Hepatocyte (in vitro differentiated cells): ENCODE results near the gene HERC4. TPM values are rescaled to one million over a fixed set of nuclear protein-coding genes. Genes with fewer than 3 reads are reported as not detected.

Source experiments
- DNase-seq: peaks from one replicate; pipeline ENCODE4 v3.0.0-alpha.2; 2016; ENCODE audit warnings: low spot score
- H2AFZ ChIP-seq: fragments of 200-600 bp; sonication (generic); 2 replicates; pipeline ENCODE4 v1.6.0; 2016; ENCODE audit warnings: antibody characterized with exemption, mild to moderate bottlenecking
- H3K27ac ChIP-seq: fragments of 200-600 bp; sonication (generic); 2 replicates; pipeline ENCODE4 v1.5.1; 2016; ENCODE audit warnings: mild to moderate bottlenecking
- H3K27me3 ChIP-seq: fragments of 200-600 bp; sonication (generic); 2 replicates; pipeline ENCODE4 v1.6.1; 2016
- H3K36me3 ChIP-seq: fragments of 200-600 bp; sonication (generic); replicated peaks from 2 replicates; pipeline ENCODE4 v1.5.1; 2016; ENCODE audit warnings: low read depth; ENCODE audit not compliant: insufficient read depth
- H3K4me1 ChIP-seq: fragments of 200-600 bp; sonication (generic); 2 replicates; pipeline ENCODE4 v1.5.1; 2016; ENCODE audit warnings: mild to moderate bottlenecking, moderate library complexity; ENCODE audit not compliant: insufficient read depth
- H3K4me2 ChIP-seq: fragments of 200-600 bp; sonication (generic); 2 replicates; pipeline ENCODE4 v1.6.0; 2016
- H3K4me3 ChIP-seq: fragments of 200-600 bp; sonication (generic); 2 replicates; pipeline ENCODE4 v1.5.1; 2016; ENCODE audit warnings: mild to moderate bottlenecking
- H3K79me2 ChIP-seq: fragments of 200-600 bp; sonication (generic); 2 replicates; pipeline ENCODE4 v1.6.0; 2017; ENCODE audit warnings: mild to moderate bottlenecking
- H3K9me2 ChIP-seq: fragments of 200-600 bp; sonication (generic); replicated peaks from 2 replicates; pipeline ENCODE4 v1.6.0; 2017; ENCODE audit warnings: mild to moderate bottlenecking; ENCODE audit not compliant: insufficient read depth
- H3K9me3 ChIP-seq: fragments of 200-600 bp; sonication (generic); 2 replicates; pipeline ENCODE4 v1.5.1; 2016; ENCODE audit warnings: low read depth, mild to moderate bottlenecking
- H4K20me1 ChIP-seq: fragments of 200-600 bp; sonication (generic); 2 replicates; pipeline ENCODE4 v1.6.0; 2016; ENCODE audit warnings: mild to moderate bottlenecking; ENCODE audit not compliant: insufficient read depth, poor library complexity, severe bottlenecking
- CTCF ChIP-seq: fragments of 200-600 bp; sonication (generic); IDR thresholded peaks from 2 replicates; pipeline ENCODE4 v1.5.1; 2016; ENCODE audit warnings: antibody characterized with exemption, mild to moderate bottlenecking; ENCODE audit not compliant: poor library complexity
- EZH2 ChIP-seq: fragments of 200-600 bp; sonication (generic); IDR thresholded peaks from 2 replicates; pipeline ENCODE4 v1.6.1; 2016; ENCODE audit warnings: antibody characterized with exemption, mild to moderate bottlenecking, borderline replicate concordance
- EZH2phosphoT487 ChIP-seq: fragments of 200-600 bp; sonication (generic); IDR thresholded peaks from one replicate; pipeline ENCODE4 v1.6.1; 2018; ENCODE audit warnings: antibody characterized with exemption, mild to moderate bottlenecking, low read depth, moderate library complexity; ENCODE audit not compliant: unreplicated experiment, severe bottlenecking
- WGBS: methylation state at CpG from one replicate; pipeline ENCODE4 v1.1.6; 2016; ENCODE audit warnings: low lambda C conversion rate; ENCODE audit errors: missing lambda C conversion rate; 5-methylcytosine and 5-hydroxymethylcytosine counted together
- polyA plus RNA-seq: library from polyadenylated mRNA; unstranded; fragments of >200 nt; fragmentation: Nextera tagmentation; extraction: Ambion mirVana; gene quantifications from 2 replicates; pipeline ENCODE4 v1.2.1, GENCODE V29; 2016
- total RNA-seq: library from RNA; depleted of rRNA; stranded (reverse); fragments of >200 nt; gene quantifications from 2 replicates; pipeline ENCODE4 v1.2.3, GENCODE V29; 2014

The HERC4 gene
- total and polyA plus RNA-seq, 2 experiments from 2014 or later: 23.3 to 54.0 TPM

DNA sequence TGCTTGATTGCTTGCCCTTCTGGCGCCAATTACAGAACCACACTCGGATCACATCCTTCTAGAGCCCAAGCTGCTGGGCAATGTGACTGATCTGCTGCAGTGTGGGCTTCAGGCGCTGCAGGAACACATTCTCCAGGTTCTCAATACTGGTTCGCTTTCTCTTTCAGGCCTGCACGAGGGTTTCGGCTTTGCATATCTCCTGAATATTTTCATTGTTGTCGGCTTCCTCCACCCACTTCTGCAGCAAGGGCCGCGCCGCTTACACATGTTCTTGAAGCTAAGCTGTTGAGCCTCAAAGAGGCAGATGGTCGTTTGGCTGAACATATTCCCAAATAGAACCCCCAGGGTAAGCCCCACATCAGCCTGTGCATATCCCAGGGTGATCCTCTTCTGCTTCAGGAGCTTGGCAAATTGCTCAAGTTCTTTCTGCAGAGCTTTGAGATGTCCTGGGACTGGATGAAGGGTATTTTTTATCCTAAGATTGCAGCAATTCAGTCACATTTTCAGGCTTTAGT, 64.6 kb downstream of the HERC4 start:
- 95% methylated on average over 11 of the region's 11 CpGs for WGBS
- no peaks in the 10 kb centered on the region for H3K9me3 ChIP-seq
- H3K9me2 ChIP-seq: no peaks in the 10 kb centered on the region
- H3K27me3 ChIP-seq: no peaks in the 10 kb centered on the region
- H3K79me2 ChIP-seq: no peaks in the 10 kb centered on the region
- no peaks in the 10 kb centered on the region for H4K20me1 ChIP-seq
- H2AFZ ChIP-seq: no peak overlapping the region
- H3K27ac ChIP-seq: no peak overlapping the region
- H3K4me2 ChIP-seq: no peak overlapping the region
- peaks cover 5% of the 10 kb centered on the region for H3K36me3 ChIP-seq
- no peak overlapping the region for H3K4me3 ChIP-seq
- TF ChIP-seq EZH2phosphoT487 (no peak), CTCF (no peak), EZH2 (no peak)
- DNase-seq: no peak
- H3K4me1 ChIP-seq: no peaks in the 10 kb centered on the region

- TF ChIP-seq CTCF (no peak), EZH2 (no peak), EZH2phosphoT487 (no peak)
- Histone ChIP-seq H3K9me3 (no peaks in the 10 kb centered on the region), H3K79me2 (no peaks in the 10 kb centered on the region), H3K4me1 (no peaks in the 10 kb centered on the region), H3K27me3 (no peaks in the 10 kb centered on the region), H3K9me2 (no peaks in the 10 kb centered on the region), H4K20me1 (no peaks in the 10 kb centered on the region), H3K4me3 (no peak overlapping the region), H3K36me3 (peaks cover 5% of the 10 kb centered on the region), H3K27ac (no peak overlapping the region), H3K4me2 (no peak overlapping the region), H2AFZ (no peak overlapping the region)
- WGBS: 90% methylated on average over 3 of the region's 3 CpGs
- DNase-seq: no peak
Observed at GRCh38 chr10:68007356-68007755, 67.7 kb downstream of the HERC4 start.

GRCh38 chr10:68001539-68001938, 73.5 kb downstream of the HERC4 start:
- no peak overlapping the region for H3K4me3 ChIP-seq
- no peaks in the 10 kb centered on the region for H4K20me1 ChIP-seq
- H3K9me3 ChIP-seq: no peaks in the 10 kb centered on the region
- H3K4me2 ChIP-seq: no peak overlapping the region
- H3K27ac ChIP-seq: no peak overlapping the region
- H2AFZ ChIP-seq: no peak overlapping the region
- H3K4me1 ChIP-seq: no peaks in the 10 kb centered on the region
- 100% methylated on average over 1 of the region's 1 CpG for WGBS
- H3K36me3 ChIP-seq: no peaks in the 10 kb centered on the region
- no peaks in the 10 kb centered on the region for H3K27me3 ChIP-seq
- DNase-seq: no peak
- no peak for TF ChIP-seq EZH2
- TF ChIP-seq CTCF: no peak
- TF ChIP-seq EZH2phosphoT487: no peak
- H3K79me2 ChIP-seq: no peaks in the 10 kb centered on the region
- H3K9me2 ChIP-seq: no peaks in the 10 kb centered on the region

- 96% methylated on average over 4 of the region's 4 CpGs for WGBS
- no peaks in the 10 kb centered on the region for H3K27me3 ChIP-seq
- no peaks in the 10 kb centered on the region for H3K9me2 ChIP-seq
- H2AFZ ChIP-seq: no peak overlapping the region
- no peaks in the 10 kb centered on the region for H3K9me3 ChIP-seq
- no peaks in the 10 kb centered on the region for H4K20me1 ChIP-seq
- H3K4me3 ChIP-seq: no peak overlapping the region
- H3K27ac ChIP-seq: no peak overlapping the region
- H3K79me2 ChIP-seq: no peaks in the 10 kb centered on the region
- no peak for DNase-seq
- H3K4me1 ChIP-seq: no peaks in the 10 kb centered on the region
- TF ChIP-seq EZH2phosphoT487: no peak
- no peak for TF ChIP-seq EZH2
- no peak for TF ChIP-seq CTCF
- H3K36me3 ChIP-seq: no peaks in the 10 kb centered on the region
- no peak overlapping the region for H3K4me2 ChIP-seq
Observed at GRCh38 chr10:68001000-68001399, 74.1 kb downstream of the HERC4 start.
